Smooth muscle cell (in vitro differentiated cells): ENCODE data around the gene FGF12. TPM values are rescaled to one million over a fixed set of nuclear protein-coding genes. Genes with fewer than 3 reads are reported as not detected.

ENCODE experiments used
- DNase-seq: peaks from one replicate; lab custom pipeline; 2025; ENCODE audit not compliant: unreplicated experiment; lab: John Stamatoyannopoulos, UW
- H2AFZ ChIP-seq: fragments of 200-600 bp; sonication (generic); 2 replicates; pipeline ENCODE4 v1.6.0; 2016; ENCODE audit warnings: antibody characterized with exemption, low read depth, mild to moderate bottlenecking
- H3F3A ChIP-seq: fragments of 200-600 bp; sonication (generic); 2 replicates; pipeline ENCODE4 v1.6.0; 2017; ENCODE audit warnings: antibody characterized with exemption, low read depth
- H3K27ac ChIP-seq: fragments of 200-600 bp; sonication (generic); 2 replicates; pipeline ENCODE4 v1.5.1; 2016; ENCODE audit warnings: low read depth, mild to moderate bottlenecking
- H3K27me3 ChIP-seq: fragments of 200-600 bp; sonication (generic); 2 replicates; pipeline ENCODE4 v1.6.1; 2016; ENCODE audit warnings: low read depth, mild to moderate bottlenecking
- H3K36me3 ChIP-seq: fragments of 200-600 bp; sonication (generic); 2 replicates; pipeline ENCODE4 v1.5.1; 2016; ENCODE audit warnings: low read depth
- H3K4me1 ChIP-seq: fragments of 200-600 bp; sonication (generic); 2 replicates; pipeline ENCODE4 v1.5.1; 2016; ENCODE audit warnings: low read depth
- H3K4me2 ChIP-seq: fragments of 200-600 bp; sonication (generic); 2 replicates; pipeline ENCODE4 v1.6.0; 2016; ENCODE audit warnings: mild to moderate bottlenecking
- H3K4me3 ChIP-seq: fragments of 200-600 bp; sonication (generic); 2 replicates; pipeline ENCODE4 v1.5.1; 2016; ENCODE audit warnings: mild to moderate bottlenecking
- H3K79me2 ChIP-seq: fragments of 200-600 bp; sonication (generic); 2 replicates; pipeline ENCODE4 v1.6.0; 2016; ENCODE audit warnings: low read depth, mild to moderate bottlenecking
- H3K9ac ChIP-seq: fragments of 200-600 bp; sonication (generic); 2 replicates; pipeline ENCODE4 v1.6.0; 2016; ENCODE audit warnings: low read depth
- H3K9me3 ChIP-seq: fragments of 200-600 bp; sonication (generic); replicated peaks from 2 replicates; pipeline ENCODE4 v1.5.1; 2016; ENCODE audit warnings: low read depth
- H4K20me1 ChIP-seq: fragments of 200-600 bp; sonication (generic); 2 replicates; pipeline ENCODE4 v1.6.0; 2016; ENCODE audit warnings: low read depth
- CTCF ChIP-seq: fragments of 200-600 bp; sonication (generic); IDR thresholded peaks from 2 replicates; pipeline ENCODE4 v1.5.1; 2017; ENCODE audit warnings: borderline replicate concordance, mild to moderate bottlenecking, antibody characterized with exemption; ENCODE audit not compliant: insufficient read depth, poor library complexity, severe bottlenecking
- WGBS: methylation state at CpG from one replicate; pipeline ENCODE4 v1.1.7; 2016; ENCODE audit warnings: low lambda C conversion rate; 5-methylcytosine and 5-hydroxymethylcytosine counted together
- polyA plus RNA-seq: library from polyadenylated mRNA; unstranded; fragments of >200 nt; fragmentation: Nextera tagmentation; extraction: Ambion mirVana; gene quantifications from 2 replicates; pipeline ENCODE4 v1.2.1, GENCODE V29; 2016
- total RNA-seq: library from RNA; depleted of rRNA; stranded (reverse); fragments of >200 nt; gene quantifications from 2 replicates; pipeline ENCODE4 v1.2.3, GENCODE V29; 2014

FGF12 gene
- total and polyA plus RNA-seq, 2 experiments from 2014 or later: 0.47 to 1.0 TPM

GRCh38 chr3:192655040-192655439 lies 72.3 kb downstream of the FGF12 start:
- Histone ChIP-seq H2AFZ (no peak overlapping the region), H3K9me3 (no peaks in the 10 kb centered on the region), H3K4me1 (no peaks in the 10 kb centered on the region), H3F3A (no peaks in the 10 kb centered on the region), H3K36me3 (no peaks in the 10 kb centered on the region), H3K27me3 (no peaks in the 10 kb centered on the region), H3K79me2 (no peaks in the 10 kb centered on the region), H3K4me3 (no peak overlapping the region), H3K9ac (no peak overlapping the region), H4K20me1 (no peaks in the 10 kb centered on the region), H3K27ac (no peak overlapping the region), H3K4me2 (no peak overlapping the region)
- TF ChIP-seq CTCF: no peak
- DNase-seq: no peak
- WGBS: 100% methylated on average over 1 of the region's 1 CpG

GRCh38 chr3:192653862-192654261 lies 73.5 kb downstream of the FGF12 start:
- H3K9me3 ChIP-seq: no peaks in the 10 kb centered on the region
- WGBS: 88% methylated on average over 1 of the region's 1 CpG
- H4K20me1 ChIP-seq: no peaks in the 10 kb centered on the region
- TF ChIP-seq CTCF: no peak
- no peak overlapping the region for H3K27ac ChIP-seq
- DNase-seq: no peak
- no peak overlapping the region for H3K9ac ChIP-seq
- H3K36me3 ChIP-seq: no peaks in the 10 kb centered on the region
- no peak overlapping the region for H3K4me2 ChIP-seq
- no peak overlapping the region for H3K4me3 ChIP-seq
- H3K79me2 ChIP-seq: no peaks in the 10 kb centered on the region
- H3K4me1 ChIP-seq: no peaks in the 10 kb centered on the region
- no peaks in the 10 kb centered on the region for H3F3A ChIP-seq
- H2AFZ ChIP-seq: no peak overlapping the region
- H3K27me3 ChIP-seq: no peaks in the 10 kb centered on the region

- Histone ChIP-seq H3K79me2 (no peaks in the 10 kb centered on the region), H4K20me1 (no peaks in the 10 kb centered on the region), H3K27me3 (no peaks in the 10 kb centered on the region), H3K4me2 (no peak overlapping the region), H3K4me3 (no peak overlapping the region), H3K36me3 (no peaks in the 10 kb centered on the region), H3K9ac (no peak overlapping the region), H3K4me1 (no peaks in the 10 kb centered on the region), H3K9me3 (no peaks in the 10 kb centered on the region), H3K27ac (no peak overlapping the region), H2AFZ (no peak overlapping the region), H3F3A (no peaks in the 10 kb centered on the region)
- 69% methylated on average over 3 of the region's 3 CpGs for WGBS
- TF ChIP-seq CTCF: no peak
- DNase-seq: no peak
Observed at GRCh38 chr3:192652727-192653126, 74.6 kb downstream of the FGF12 start.

GRCh38 chr3:192651836-192652512 lies 75.4 kb downstream of the FGF12 start:
- Histone ChIP-seq H4K20me1 (no peaks in the 10 kb centered on the region), H3K9ac (no peak overlapping the region), H3K9me3 (no peaks in the 10 kb centered on the region), H3K36me3 (no peaks in the 10 kb centered on the region), H3K27ac (no peak overlapping the region), H3K4me2 (no peak overlapping the region), H3K4me3 (no peak overlapping the region), H3K27me3 (no peaks in the 10 kb centered on the region), H3K79me2 (no peaks in the 10 kb centered on the region), H3K4me1 (no peaks in the 10 kb centered on the region), H2AFZ (no peak overlapping the region), H3F3A (no peaks in the 10 kb centered on the region)
- DNase-seq: no peak
- 83% methylated on average over 6 of the region's 6 CpGs for WGBS
- no peak for TF ChIP-seq CTCF
